Measurements from ENCODE around the gene IFT22. TPM values are rescaled to one million over a fixed set of nuclear protein-coding genes. Genes with fewer than 3 reads are reported as not detected.

The IFT22 gene
- total RNA-seq, 2 experiments from 2014 or later, result 2.7 to 3.3 TPM

DNA sequence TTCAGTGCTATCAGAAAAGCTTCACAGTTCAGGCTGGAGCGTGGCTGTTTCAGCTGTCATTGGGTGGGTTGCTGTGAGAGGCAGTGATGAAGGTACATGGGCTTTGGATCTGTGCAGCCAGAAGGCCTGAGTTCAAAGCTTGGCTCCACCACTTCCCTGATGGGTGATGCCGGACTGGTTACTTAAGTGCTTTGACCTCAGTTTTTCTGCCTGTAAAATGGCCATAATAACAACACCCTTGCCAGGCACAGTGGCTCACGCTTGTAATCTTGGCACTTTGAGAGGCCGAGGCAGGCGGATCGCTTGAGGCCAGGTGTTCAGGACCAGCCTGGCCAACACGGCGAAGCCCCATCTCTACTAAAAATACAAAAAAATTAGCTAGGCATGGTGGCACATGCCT is 10.4 kb upstream of the IFT22 start:
- Histone ChIP-seq H3K4me3 (ENCODE audit: low read length) (no peak overlapping the region), H3K27ac (ENCODE audit: low read depth in 1 of 2, low read length in 2 of 2) (no peak overlapping the region), H3K27me3 (ENCODE audit: control insufficient read depth in 1 of 2, insufficient read depth in 2 of 2, low read length in 2 of 2) (no peaks in the 10 kb centered on the region), H3K36me3 (ENCODE audit: insufficient read depth, low read length) (no peaks in the 10 kb centered on the region), H3K9me3 (ENCODE audit: control insufficient read depth in 1 of 2, insufficient read depth in 1 of 2, low read length in 2 of 2) (no peaks in the 10 kb centered on the region), H3K4me1 (ENCODE audit: insufficient read depth, low read length) (no peaks in the 10 kb centered on the region)
- no peaks in the 10 kb centered on the region for H3K9me3 Mint-ChIP-seq
- ChIA-PET CTCF (no interaction called here), POLR2A (no interaction called here)
- ATAC-seq (ENCODE audit: poor library complexity) (no peak), DNase-seq (no peak)
- no peaks in the 10 kb centered on the region for H3K4me1 Mint-ChIP-seq (ENCODE audit: low read depth)
- no peak overlapping the region for H3K27ac Mint-ChIP-seq
- no peak overlapping the region for H3K4me3 Mint-ChIP-seq
- peaks cover 5% of the 10 kb centered on the region for H3K27me3 Mint-ChIP-seq
- no peaks in the 10 kb centered on the region for H3K36me3 Mint-ChIP-seq (ENCODE audit: low read depth)
- TF ChIP-seq, protein P1, sequence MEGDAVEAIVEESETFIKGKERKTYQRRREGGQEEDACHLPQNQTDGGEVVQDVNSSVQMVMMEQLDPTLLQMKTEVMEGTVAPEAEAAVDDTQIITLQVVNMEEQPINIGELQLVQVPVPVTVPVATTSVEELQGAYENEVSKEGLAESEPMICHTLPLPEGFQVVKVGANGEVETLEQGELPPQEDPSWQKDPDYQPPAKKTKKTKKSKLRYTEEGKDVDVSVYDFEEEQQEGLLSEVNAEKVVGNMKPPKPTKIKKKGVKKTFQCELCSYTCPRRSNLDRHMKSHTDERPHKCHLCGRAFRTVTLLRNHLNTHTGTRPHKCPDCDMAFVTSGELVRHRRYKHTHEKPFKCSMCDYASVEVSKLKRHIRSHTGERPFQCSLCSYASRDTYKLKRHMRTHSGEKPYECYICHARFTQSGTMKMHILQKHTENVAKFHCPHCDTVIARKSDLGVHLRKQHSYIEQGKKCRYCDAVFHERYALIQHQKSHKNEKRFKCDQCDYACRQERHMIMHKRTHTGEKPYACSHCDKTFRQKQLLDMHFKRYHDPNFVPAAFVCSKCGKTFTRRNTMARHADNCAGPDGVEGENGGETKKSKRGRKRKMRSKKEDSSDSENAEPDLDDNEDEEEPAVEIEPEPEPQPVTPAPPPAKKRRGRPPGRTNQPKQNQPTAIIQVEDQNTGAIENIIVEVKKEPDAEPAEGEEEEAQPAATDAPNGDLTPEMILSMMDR (IDR thresholded peaks at IDR 0.05), result no peak
- intact Hi-C loops (cut with DNase I, micrococcal nuclease), result no loop called here

DNA sequence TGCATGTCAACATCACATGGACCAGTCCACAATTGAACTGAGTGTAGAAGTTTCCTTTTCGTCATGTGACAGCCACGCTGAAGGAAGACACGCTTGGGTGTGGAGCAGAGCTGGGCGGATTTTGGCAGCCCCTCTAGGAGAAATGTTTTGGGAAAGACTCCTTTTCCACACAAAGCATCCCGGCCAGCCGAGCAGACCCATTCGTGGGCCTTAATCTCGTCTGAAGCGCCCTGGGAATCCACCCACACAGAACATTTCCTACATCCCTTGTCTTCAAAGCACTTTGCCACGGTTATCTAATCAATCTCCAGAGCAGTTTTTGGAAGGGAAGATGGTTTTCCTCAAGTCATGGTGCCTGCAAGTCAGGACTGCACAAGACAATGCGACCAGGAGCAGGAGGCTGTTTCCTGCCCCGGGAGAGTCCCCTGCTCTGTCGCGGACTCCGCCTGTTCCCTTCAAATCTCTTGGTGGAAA is 8.4 kb upstream of the IFT22 start:
- no peaks in the 10 kb centered on the region for H3K9me3 ChIP-seq (ENCODE audit: control insufficient read depth in 1 of 2, insufficient read depth in 1 of 2, low read length in 2 of 2)
- no peaks in the 10 kb centered on the region for H3K27me3 ChIP-seq (ENCODE audit: control insufficient read depth in 1 of 2, insufficient read depth in 2 of 2, low read length in 2 of 2)
- ATAC-seq (ENCODE audit: poor library complexity) (no peak), DNase-seq (no peak)
- intact Hi-C loops (cut with DNase I, micrococcal nuclease), result no loop called here
- H3K4me1 Mint-ChIP-seq (ENCODE audit: low read depth), result no peaks in the 10 kb centered on the region
- H3K27ac ChIP-seq (ENCODE audit: low read depth in 1 of 2, low read length in 2 of 2), result no peak overlapping the region
- TF ChIP-seq, protein P1 (IDR thresholded peaks at IDR 0.05), result no peak
- POLR2A ChIA-PET, result no interaction called here
- H3K36me3 Mint-ChIP-seq (ENCODE audit: low read depth), result no peaks in the 10 kb centered on the region
- no peak overlapping the region for H3K4me3 ChIP-seq (ENCODE audit: low read length)
- H3K4me3 Mint-ChIP-seq, result no peak overlapping the region
- peaks cover 5% of the 10 kb centered on the region for H3K27me3 Mint-ChIP-seq
- CTCF ChIA-PET, result no interaction called here
- H3K4me1 ChIP-seq (ENCODE audit: insufficient read depth, low read length), result no peaks in the 10 kb centered on the region
- H3K36me3 ChIP-seq (ENCODE audit: insufficient read depth, low read length), result no peaks in the 10 kb centered on the region
- no peaks in the 10 kb centered on the region for H3K9me3 Mint-ChIP-seq
- H3K27ac Mint-ChIP-seq, result no peak overlapping the region

DNA sequence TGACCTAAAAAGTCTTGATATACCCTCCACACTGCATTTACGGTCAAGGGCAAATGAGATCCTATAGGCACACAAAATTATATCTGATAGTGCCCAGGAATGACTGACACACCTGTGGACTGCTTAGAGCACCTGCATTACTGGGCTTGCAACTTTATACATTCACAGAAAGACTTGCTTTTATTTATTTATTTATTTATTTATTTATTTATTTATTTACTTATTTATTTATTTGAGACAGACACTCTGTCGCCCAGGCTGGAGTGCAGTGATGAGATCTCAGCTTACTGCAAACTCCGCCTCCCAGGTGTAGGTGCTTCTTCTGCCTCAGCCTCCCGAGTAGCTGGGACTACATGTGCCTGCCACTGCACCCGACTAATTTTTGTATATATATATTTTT is 6.5 kb upstream of the IFT22 start:
- CTCF ChIA-PET, result no interaction called here

More for the DNA sequence above, 6.5 kb upstream of the IFT22 start:
- H3K4me3 ChIP-seq (ENCODE audit: low read length), result no peak overlapping the region
- no peaks in the 10 kb centered on the region for H3K27me3 ChIP-seq (ENCODE audit: control insufficient read depth in 1 of 2, insufficient read depth in 2 of 2, low read length in 2 of 2)
- Mint-ChIP-seq H3K27me3 (peaks cover 5% of the 10 kb centered on the region), H3K9me3 (no peaks in the 10 kb centered on the region), H3K27ac (no peak overlapping the region), H3K4me3 (no peak overlapping the region), H3K36me3 (ENCODE audit: low read depth) (no peaks in the 10 kb centered on the region), H3K4me1 (ENCODE audit: low read depth) (no peaks in the 10 kb centered on the region)
- TF ChIP-seq, protein P1 (IDR thresholded peaks at IDR 0.05), result no peak
- no peaks in the 10 kb centered on the region for H3K4me1 ChIP-seq (ENCODE audit: insufficient read depth, low read length)
- no peaks in the 10 kb centered on the region for H3K36me3 ChIP-seq (ENCODE audit: insufficient read depth, low read length)
- POLR2A ChIA-PET, result no interaction called here
- ATAC-seq (ENCODE audit: poor library complexity) (no peak), DNase-seq (no peak)
- H3K27ac ChIP-seq (ENCODE audit: low read depth in 1 of 2, low read length in 2 of 2), result no peak overlapping the region
- intact Hi-C loops (cut with DNase I, micrococcal nuclease), result no loop called here
- H3K9me3 ChIP-seq (ENCODE audit: control insufficient read depth in 1 of 2, insufficient read depth in 1 of 2, low read length in 2 of 2), result no peaks in the 10 kb centered on the region

All from CD4-positive, alpha-beta T cell (primary cell).